Measurements from ENCODE around the gene TSPAN9. TPM values are rescaled to one million over a fixed set of nuclear protein-coding genes. Genes with fewer than 3 reads are reported as not detected.
A peak's percentile ranks its signal among the peaks of the same experiment; 100 is the strongest.

Gene TSPAN9
- total and polyA plus RNA-seq, 8 donors = 1.4 to 58.3 (median 7.9) TPM

DNA sequence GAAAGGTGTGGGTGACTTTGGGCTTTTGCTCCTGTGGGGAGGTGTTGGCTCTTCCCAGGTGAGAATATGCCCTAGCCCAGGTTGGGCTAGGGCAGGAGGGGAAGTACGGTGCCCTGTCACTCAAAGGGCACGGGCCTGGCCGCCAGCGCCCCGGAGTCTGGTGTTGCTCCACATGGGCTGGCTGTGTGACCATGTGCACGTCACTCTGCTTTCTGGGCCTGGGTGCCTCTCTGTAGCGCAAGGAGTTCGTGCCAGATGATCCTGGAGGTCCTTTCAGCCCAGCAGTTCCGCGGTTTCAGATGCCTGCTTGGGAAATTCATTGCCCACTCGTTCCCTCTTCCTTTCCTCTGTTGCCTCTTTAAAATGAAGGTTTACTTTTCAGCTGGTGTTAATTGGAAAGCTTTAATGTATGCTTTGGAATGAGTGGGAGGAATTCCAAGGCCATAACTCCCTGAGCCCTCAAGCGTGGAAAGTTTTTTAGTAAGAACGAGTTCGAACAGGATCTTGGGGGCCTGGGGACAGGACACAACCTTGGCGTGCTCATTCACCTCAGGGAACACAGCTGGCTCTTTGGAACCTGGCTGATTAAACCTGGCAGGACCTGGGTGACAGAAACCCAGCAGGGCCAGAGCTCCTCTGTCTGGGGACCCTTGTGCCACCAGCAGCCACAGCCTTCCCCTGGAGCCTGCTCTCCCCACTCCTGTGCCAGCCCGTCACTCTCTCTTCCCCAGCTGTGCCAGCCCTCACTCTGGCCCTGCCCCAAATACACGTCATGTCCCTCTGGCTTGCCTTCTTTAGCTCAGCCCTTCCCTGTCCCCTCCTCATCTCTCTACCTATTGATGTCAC is 42.8 kb downstream of the TSPAN9 start:
- H3K27me3 ChIP-seq = no peaks in the 10 kb centered on the region
- WGBS, 5 donors = 60 to 74% (median 68%) methylated on average over 17 of the region's 17 CpGs
- no peak for DNase-seq
- TF ChIP-seq POLR2A (IDR thresholded peaks at IDR 0.05) (no peak), POLR2AphosphoS5 (IDR thresholded peaks at IDR 0.05) (no peak), EP300 (IDR thresholded peaks at IDR 0.05) (no peak)
- TF ChIP-seq, protein P1, sequence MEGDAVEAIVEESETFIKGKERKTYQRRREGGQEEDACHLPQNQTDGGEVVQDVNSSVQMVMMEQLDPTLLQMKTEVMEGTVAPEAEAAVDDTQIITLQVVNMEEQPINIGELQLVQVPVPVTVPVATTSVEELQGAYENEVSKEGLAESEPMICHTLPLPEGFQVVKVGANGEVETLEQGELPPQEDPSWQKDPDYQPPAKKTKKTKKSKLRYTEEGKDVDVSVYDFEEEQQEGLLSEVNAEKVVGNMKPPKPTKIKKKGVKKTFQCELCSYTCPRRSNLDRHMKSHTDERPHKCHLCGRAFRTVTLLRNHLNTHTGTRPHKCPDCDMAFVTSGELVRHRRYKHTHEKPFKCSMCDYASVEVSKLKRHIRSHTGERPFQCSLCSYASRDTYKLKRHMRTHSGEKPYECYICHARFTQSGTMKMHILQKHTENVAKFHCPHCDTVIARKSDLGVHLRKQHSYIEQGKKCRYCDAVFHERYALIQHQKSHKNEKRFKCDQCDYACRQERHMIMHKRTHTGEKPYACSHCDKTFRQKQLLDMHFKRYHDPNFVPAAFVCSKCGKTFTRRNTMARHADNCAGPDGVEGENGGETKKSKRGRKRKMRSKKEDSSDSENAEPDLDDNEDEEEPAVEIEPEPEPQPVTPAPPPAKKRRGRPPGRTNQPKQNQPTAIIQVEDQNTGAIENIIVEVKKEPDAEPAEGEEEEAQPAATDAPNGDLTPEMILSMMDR (IDR thresholded peaks at IDR 0.05) = no peak
- peak overlapping the region in 4 of 5 donors; percentile 30 to 69 (median 51) for H3K27ac ChIP-seq
- peaks cover 12 to 61% (median 33%) of the 10 kb centered on the region in 4 donors for H3K4me1 ChIP-seq
- H3K36me3 ChIP-seq = no peaks in the 10 kb centered on the region
- peaks cover 0 to 8% (median 6%) of the 10 kb centered on the region in 4 donors for H3K9me3 ChIP-seq
- intact Hi-C loops (cut with DNase I; ENCODE audit: low total_unique reads) = no loop called here
- H3K4me3 ChIP-seq = no peak overlapping the region

GRCh38 chr12:3120701-3121100 is 43.5 kb downstream of the TSPAN9 start:
- intact Hi-C loops (cut with DNase I; ENCODE audit: low total_unique reads) = no loop called here
- 88 to 95% (median 89%) methylated on average over 4 to 5 of the region's 5 CpGs for WGBS, 5 donors

DNA sequence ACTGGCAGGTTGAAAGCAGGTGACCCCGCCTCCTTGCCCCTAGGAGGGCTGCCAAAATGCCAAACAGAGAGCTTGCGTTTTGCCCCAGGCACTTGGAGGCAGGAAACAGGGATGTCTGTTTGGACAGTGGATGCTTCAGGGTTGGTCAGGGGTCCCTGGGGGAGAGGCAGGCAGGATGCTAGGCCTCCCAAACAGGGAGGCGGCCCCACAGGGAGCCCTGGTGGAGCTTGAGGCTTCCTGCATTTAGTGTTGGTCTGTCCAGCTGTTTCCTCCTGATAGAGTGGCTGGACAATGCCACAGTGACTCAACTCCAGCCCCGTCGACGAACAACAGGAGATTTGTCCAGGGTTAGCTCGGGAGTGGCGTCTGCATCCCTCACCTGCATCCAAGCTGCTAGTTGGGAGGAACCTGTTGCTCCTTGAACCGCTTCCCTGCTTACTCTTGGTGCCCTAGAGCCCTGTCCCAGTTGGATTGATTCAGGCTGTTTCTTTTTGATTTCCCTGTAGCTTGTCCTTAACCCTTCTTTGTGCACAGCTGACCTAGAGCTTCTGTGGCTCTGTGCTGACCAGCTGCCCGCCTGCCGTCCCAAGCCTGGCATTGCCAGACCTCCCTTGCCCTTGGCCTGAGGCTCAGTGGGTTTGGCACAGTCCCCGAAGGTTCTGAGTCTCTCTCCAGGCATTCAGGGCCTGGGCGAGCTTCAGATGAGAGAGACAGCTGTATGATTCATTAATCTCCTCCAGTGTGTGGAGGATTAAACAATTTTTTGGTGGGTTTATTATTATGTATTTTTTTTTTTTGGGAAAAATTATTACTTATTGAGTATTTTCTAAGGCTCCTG is 45.9 kb downstream of the TSPAN9 start:
- peak in 1 of 2 donors; percentile 68 for DNase-seq
- Histone ChIP-seq H3K27ac (peak overlapping the region in 3 of 5 donors; percentile 29 to 62 (median 42)), H3K36me3 (no peaks in the 10 kb centered on the region), H3K4me1 (peaks cover 12 to 45% (median 26%) of the 10 kb centered on the region in 4 donors), H3K9me3 (peaks cover 0 to 15% (median 9%) of the 10 kb centered on the region in 4 donors), H3K27me3 (no peaks in the 10 kb centered on the region), H3K4me3 (no peak overlapping the region)
- intact Hi-C loops (cut with DNase I; ENCODE audit: low total_unique reads) = no loop called here
- TF ChIP-seq POLR2A (IDR thresholded peaks at IDR 0.05) (no peak), EP300 (IDR thresholded peaks at IDR 0.05) (no peak), POLR2AphosphoS5 (IDR thresholded peaks at IDR 0.05) (no peak)
- TF ChIP-seq, protein P1 (IDR thresholded peaks at IDR 0.05) = no peak
- WGBS, 5 donors = 36 to 61% (median 54%) methylated on average over 13 of the region's 13 CpGs

More at GRCh38 chr12:3120701-3121100, 43.5 kb downstream of the TSPAN9 start:
- Histone ChIP-seq H3K9me3 (peaks cover 0 to 15% (median 9%) of the 10 kb centered on the region in 4 donors), H3K27me3 (no peaks in the 10 kb centered on the region), H3K36me3 (no peaks in the 10 kb centered on the region), H3K4me1 (peaks cover 12 to 61% (median 33%) of the 10 kb centered on the region in 4 donors), H3K4me3 (no peak overlapping the region), H3K27ac (peak overlapping the region in 4 of 5 donors; percentile 30 to 69 (median 51))
- no peak for TF ChIP-seq POLR2A (IDR thresholded peaks at IDR 0.05)
- no peak for TF ChIP-seq POLR2AphosphoS5 (IDR thresholded peaks at IDR 0.05)
- no peak for TF ChIP-seq EP300 (IDR thresholded peaks at IDR 0.05)
- TF ChIP-seq, protein P1 (IDR thresholded peaks at IDR 0.05) = no peak
- no peak for DNase-seq

DNA sequence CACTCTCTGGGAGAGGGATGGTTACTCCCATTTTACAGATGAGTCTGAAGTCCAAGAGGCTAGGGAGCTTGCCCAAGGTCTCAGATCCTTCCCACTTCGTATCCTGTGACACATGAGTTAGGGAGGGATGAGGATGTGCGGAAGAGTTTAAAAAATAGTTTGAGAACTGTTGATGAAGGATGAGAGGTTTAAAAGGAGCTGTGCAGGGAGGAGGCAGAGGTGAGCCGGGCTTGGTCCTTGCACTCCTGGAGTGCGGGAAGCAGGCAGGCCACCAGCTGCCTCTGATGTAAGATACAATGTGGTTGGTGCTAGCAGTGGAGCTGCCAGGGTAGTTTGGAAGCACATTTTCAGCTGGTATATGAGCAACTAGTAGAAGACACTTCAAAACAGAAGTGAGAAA is 46.5 kb downstream of the TSPAN9 start:
- 57 to 81% (median 65%) methylated on average over 4 of the region's 4 CpGs for WGBS, 5 donors
- Histone ChIP-seq H3K4me1 (peaks cover 12 to 41% (median 25%) of the 10 kb centered on the region in 4 donors), H3K27me3 (no peaks in the 10 kb centered on the region), H3K9me3 (peaks cover 0 to 15% (median 9%) of the 10 kb centered on the region in 4 donors), H3K4me3 (no peak overlapping the region), H3K27ac (peak overlapping the region in 2 of 5 donors; percentile 29 to 62), H3K36me3 (no peaks in the 10 kb centered on the region)
- intact Hi-C loops (cut with DNase I; ENCODE audit: low total_unique reads) = no loop called here
- DNase-seq = no peak
- TF ChIP-seq EP300 (IDR thresholded peaks at IDR 0.05) = no peak
- TF ChIP-seq, protein P1 (IDR thresholded peaks at IDR 0.05) = no peak
- no peak for TF ChIP-seq POLR2A (IDR thresholded peaks at IDR 0.05)
- TF ChIP-seq POLR2AphosphoS5 (IDR thresholded peaks at IDR 0.05) = no peak
